Panc1 (cell line): Measurements from ENCODE around the gene SUPT6H. TPM values are rescaled to one million over a fixed set of nuclear protein-coding genes. Genes with fewer than 3 reads are reported as not detected.

Source experiments
- ATAC-seq: fragments of 200-7000 bp; cut with Tn5 transposase; 2 replicates; pipeline ENCODE4 v1.9.1; 2020; ENCODE audit warnings: mild to moderate bottlenecking, moderate library complexity
- BruUV-seq: library from RNA; stranded (reverse); fragments of 400-500 nt; replicated peaks from 2 replicates; lab custom pipeline; 2021; lab: Mats Ljungman, UMichigan
- CTCF ChIA-PET: fragments of 300-600 bp; sonication (Branson Sonifier 250); formaldehyde crosslinking; loops from one replicate; lab custom pipeline; 2022; ENCODE audit warnings: antibody characterized with exemption; lab: Charles Lee
- POLR2A ChIA-PET: fragments of 300-600 bp; sonication (Branson Sonifier 250); formaldehyde crosslinking; loops from one replicate; lab custom pipeline; 2022; ENCODE audit warnings: antibody characterized with exemption; lab: Charles Lee
- DNase-seq: peaks from one replicate; pipeline ENCODE4 v3.0.0-alpha.2; 2010; ENCODE audit warnings: low read depth, low spot score
- H3K27ac ChIP-seq: 2 replicates; pipeline ENCODE4 v1.5.1; 2011; ENCODE audit warnings: mild to moderate bottlenecking, low read length, inconsistent platforms
- H3K27me3 ChIP-seq: fragments of 200-500 bp; sonication (Bioruptor generic); 2 replicates; pipeline ENCODE4 v1.6.0; 2014; ENCODE audit warnings: low read length, inconsistent platforms; ENCODE audit not compliant: control insufficient read depth, insufficient read depth
- H3K36me3 ChIP-seq: fragments of 200-500 bp; sonication (Bioruptor generic); 2 replicates; pipeline ENCODE4 v1.5.1; 2014; ENCODE audit warnings: inconsistent platforms, mild to moderate bottlenecking, low read length, moderate library complexity; ENCODE audit not compliant: control insufficient read depth, insufficient read depth
- H3K4me1 ChIP-seq: 2 replicates; pipeline ENCODE4 v1.5.1; 2011; ENCODE audit warnings: inconsistent platforms, mild to moderate bottlenecking, low read length, moderate library complexity; ENCODE audit not compliant: control insufficient read depth, insufficient read depth
- H3K4me3 ChIP-seq, 2 experiments: 2 replicates each; pipeline ENCODE4 v1.5.1; 2011 to 2012; ENCODE audit warnings: low read depth in 2 of 2, low read length in 2 of 2, mild to moderate bottlenecking in 2 of 2, inconsistent platforms in 1 of 2, moderate library complexity in 1 of 2
- H3K9me3 ChIP-seq: fragments of 200-500 bp; sonication (Bioruptor generic); 2 replicates; pipeline ENCODE4 v1.5.1; 2014; ENCODE audit warnings: low read depth, mild to moderate bottlenecking, inconsistent platforms, low read length, moderate library complexity; ENCODE audit not compliant: control insufficient read depth, insufficient read depth
- POLR2AphosphoS5 ChIP-seq: IDR thresholded peaks from 2 replicates; pipeline ENCODE4 v1.6.1; 2012; ENCODE audit warnings: mild to moderate bottlenecking, low read depth, low read length, moderate library complexity
- SIN3A ChIP-seq: IDR thresholded peaks from 2 replicates; pipeline ENCODE4 v1.6.1; 2012; ENCODE audit warnings: low read depth, mild to moderate bottlenecking, low read length, moderate library complexity, borderline replicate concordance; ENCODE audit not compliant: insufficient read depth
- TCF7L2 ChIP-seq: IDR thresholded peaks from 2 replicates; pipeline ENCODE4 v1.6.1; 2011; ENCODE audit warnings: mild to moderate bottlenecking, low read depth, low read length, inconsistent platforms
- in situ Hi-C: cut with HindIII; loops from 2 replicates; pipeline ENCODE4 v1.10.0; 2016; ENCODE audit warnings: low sequenced_read_pairs, low pct_unique_long_range_greater_than_20kb
- intact Hi-C: fragments of 100-400 bp; cut with micrococcal nuclease; formaldehyde crosslinking; loops from one replicate; pipeline ENCODE4 v1.10.0; 2022; ENCODE audit not compliant: unreplicated experiment
- total RNA-seq: library from RNA; stranded (reverse); gene quantifications from one replicate; pipeline ENCODE4 v1.2.1, GENCODE V29; 2021; ENCODE audit not compliant: unreplicated experiment
- TF ChIP-seq, protein P1 (sequence below): fragments of 450-650 bp; IDR thresholded peaks from 2 replicates; pipeline ENCODE4 v1.5.1; 2017; ENCODE audit warnings: mild to moderate bottlenecking
- TF ChIP-seq, protein P2 (sequence below), 2 experiments: IDR thresholded peaks; 2 replicates each; pipeline ENCODE4 v1.6.1; 2011 to 2012; ENCODE audit warnings: low read depth in 2 of 2, control low read depth in 1 of 2, low read length in 1 of 2, mild to moderate bottlenecking in 1 of 2, moderate library complexity in 1 of 2; ENCODE audit not compliant: insufficient read depth in 1 of 2

SUPT6H gene
- total RNA-seq, 1 experiment from 2014 or later, result 108 TPM

- ChIA-PET CTCF (interaction anchor here (1.0 to 3.7 kb wide), 4 partner anchors 9 to 225 kb away, joined by 3 to 123 read pairs (median 6); partner anchors contain the start of gene RPL23A), POLR2A (interaction anchor here (0.5 to 3.0 kb wide), 9 partner anchors 11 to 574 kb away, joined by 3 to 26 read pairs (median 6); partner anchors contain the start of genes PHF12 and TRAF4)
- TF ChIP-seq POLR2AphosphoS5, result no peak; the same call in 1 of the 2 replicates
- TF ChIP-seq SIN3A, result 0 out of 2 replicates have a peak, but pooled peaks have one; percentile 18
- in situ Hi-C loops, result no loop called here
- intact Hi-C loops, result loop anchor here (5.0 to 10.0 kb wide), 2 partner anchors 176 to 224 kb away; partner anchors contain the start of genes DHRS13 and PHF12
- H3K4me1 ChIP-seq, result peaks cover 26% of the 10 kb centered on the region
- ATAC-seq (peak; percentile 50), DNase-seq (no peak)
- TSS peak; percentile 69 for BruUV-seq
- H3K4me3 ChIP-seq, result peak within 1 kb of the TSS; percentile 69 to 96
- peak within 1 kb of the TSS; percentile 81 for H3K27ac ChIP-seq
- H3K36me3 ChIP-seq, result peaks cover 5% of the 10 kb centered on the region
- no peaks in the 10 kb centered on the region for H3K27me3 ChIP-seq
- no peaks in the 10 kb centered on the region for H3K9me3 ChIP-seq
Observed at GRCh38 chr17:28728364-28729200, 66.6 kb downstream of the SUPT6H start, which contains the start of gene NEK8. Gene NEK8, plus strand, starts transcription at chr17:28728788. Its CDS starts 26 bp downstream, at chr17:28728814.

DNA sequence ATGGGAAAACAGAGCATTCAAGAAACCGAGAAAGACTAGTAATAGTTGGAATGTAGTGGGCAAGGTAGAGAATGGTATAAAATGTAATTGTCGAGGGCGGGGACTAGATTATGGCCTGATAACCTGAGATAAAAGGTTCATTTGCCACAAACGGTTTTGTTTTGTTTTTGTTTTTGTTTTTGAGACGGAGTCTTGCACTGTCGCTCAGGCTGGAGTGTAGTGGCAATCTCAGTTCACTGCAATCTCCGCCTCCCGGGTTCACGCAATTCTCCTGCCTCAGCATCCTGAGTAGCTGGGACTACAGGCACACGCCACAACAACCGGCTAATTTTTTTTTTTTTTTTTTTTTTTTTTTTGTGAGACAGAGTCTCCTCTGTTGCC, 67.9 kb downstream of the SUPT6H start:
- BruUV-seq, result no TSS peak
- DNase-seq (no peak), ATAC-seq (no peak)
- in situ Hi-C loops, result no loop called here
- no peaks in the 10 kb centered on the region for H3K27me3 ChIP-seq
- no peak overlapping the region for H3K4me3 ChIP-seq
- H3K9me3 ChIP-seq, result no peaks in the 10 kb centered on the region
- intact Hi-C loops, result loop anchor here (5.0 to 10.0 kb wide), 2 partner anchors 175 to 222 kb away; partner anchors contain the start of genes DHRS13 and PHF12
- H3K27ac ChIP-seq, result peak overlapping the region; percentile 41; the same call in 1 of the 2 replicates
- peaks cover 13% of the 10 kb centered on the region; the same call in 1 of the 2 replicates for H3K4me1 ChIP-seq
- CTCF ChIA-PET, result interaction anchor here (0.7 kb wide), 2 partner anchors 164 to 981 kb away, joined by 6 to 7 read pairs; no protein-coding TSS in a partner anchor
- TF ChIP-seq TCF7L2 (no peak), SIN3A (no peak), POLR2AphosphoS5 (no peak)
- TF ChIP-seq, protein P1, sequence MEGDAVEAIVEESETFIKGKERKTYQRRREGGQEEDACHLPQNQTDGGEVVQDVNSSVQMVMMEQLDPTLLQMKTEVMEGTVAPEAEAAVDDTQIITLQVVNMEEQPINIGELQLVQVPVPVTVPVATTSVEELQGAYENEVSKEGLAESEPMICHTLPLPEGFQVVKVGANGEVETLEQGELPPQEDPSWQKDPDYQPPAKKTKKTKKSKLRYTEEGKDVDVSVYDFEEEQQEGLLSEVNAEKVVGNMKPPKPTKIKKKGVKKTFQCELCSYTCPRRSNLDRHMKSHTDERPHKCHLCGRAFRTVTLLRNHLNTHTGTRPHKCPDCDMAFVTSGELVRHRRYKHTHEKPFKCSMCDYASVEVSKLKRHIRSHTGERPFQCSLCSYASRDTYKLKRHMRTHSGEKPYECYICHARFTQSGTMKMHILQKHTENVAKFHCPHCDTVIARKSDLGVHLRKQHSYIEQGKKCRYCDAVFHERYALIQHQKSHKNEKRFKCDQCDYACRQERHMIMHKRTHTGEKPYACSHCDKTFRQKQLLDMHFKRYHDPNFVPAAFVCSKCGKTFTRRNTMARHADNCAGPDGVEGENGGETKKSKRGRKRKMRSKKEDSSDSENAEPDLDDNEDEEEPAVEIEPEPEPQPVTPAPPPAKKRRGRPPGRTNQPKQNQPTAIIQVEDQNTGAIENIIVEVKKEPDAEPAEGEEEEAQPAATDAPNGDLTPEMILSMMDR, result no peak
- TF ChIP-seq, protein P2, sequence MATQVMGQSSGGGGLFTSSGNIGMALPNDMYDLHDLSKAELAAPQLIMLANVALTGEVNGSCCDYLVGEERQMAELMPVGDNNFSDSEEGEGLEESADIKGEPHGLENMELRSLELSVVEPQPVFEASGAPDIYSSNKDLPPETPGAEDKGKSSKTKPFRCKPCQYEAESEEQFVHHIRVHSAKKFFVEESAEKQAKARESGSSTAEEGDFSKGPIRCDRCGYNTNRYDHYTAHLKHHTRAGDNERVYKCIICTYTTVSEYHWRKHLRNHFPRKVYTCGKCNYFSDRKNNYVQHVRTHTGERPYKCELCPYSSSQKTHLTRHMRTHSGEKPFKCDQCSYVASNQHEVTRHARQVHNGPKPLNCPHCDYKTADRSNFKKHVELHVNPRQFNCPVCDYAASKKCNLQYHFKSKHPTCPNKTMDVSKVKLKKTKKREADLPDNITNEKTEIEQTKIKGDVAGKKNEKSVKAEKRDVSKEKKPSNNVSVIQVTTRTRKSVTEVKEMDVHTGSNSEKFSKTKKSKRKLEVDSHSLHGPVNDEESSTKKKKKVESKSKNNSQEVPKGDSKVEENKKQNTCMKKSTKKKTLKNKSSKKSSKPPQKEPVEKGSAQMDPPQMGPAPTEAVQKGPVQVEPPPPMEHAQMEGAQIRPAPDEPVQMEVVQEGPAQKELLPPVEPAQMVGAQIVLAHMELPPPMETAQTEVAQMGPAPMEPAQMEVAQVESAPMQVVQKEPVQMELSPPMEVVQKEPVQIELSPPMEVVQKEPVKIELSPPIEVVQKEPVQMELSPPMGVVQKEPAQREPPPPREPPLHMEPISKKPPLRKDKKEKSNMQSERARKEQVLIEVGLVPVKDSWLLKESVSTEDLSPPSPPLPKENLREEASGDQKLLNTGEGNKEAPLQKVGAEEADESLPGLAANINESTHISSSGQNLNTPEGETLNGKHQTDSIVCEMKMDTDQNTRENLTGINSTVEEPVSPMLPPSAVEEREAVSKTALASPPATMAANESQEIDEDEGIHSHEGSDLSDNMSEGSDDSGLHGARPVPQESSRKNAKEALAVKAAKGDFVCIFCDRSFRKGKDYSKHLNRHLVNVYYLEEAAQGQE (IDR thresholded peaks at IDR 0.05; ENCODE audit: insufficient read depth in 1 of 2, low read depth in 2 of 2, low read length in 1 of 2), result no peak
- H3K36me3 ChIP-seq, result no peaks in the 10 kb centered on the region
- POLR2A ChIA-PET, result no interaction called here
